Fibroblast of lung (primary cell): ENCODE data around the gene CA5A. TPM values are rescaled to one million over a fixed set of nuclear protein-coding genes. Genes with fewer than 3 reads are reported as not detected.
"Not testable (repeated sequence)": the region's sequence is repeated elsewhere in the genome, so short reads cannot be mapped to it uniquely, and the experiment has no call there.

Experiments
- DNase-seq, 2 donors: peaks; one replicate each; pipeline versions ENCODE4 v3.0.0 to v3.0.0-alpha.2; 2010; ENCODE audit warnings: low read depth in 2 of 2
- H2AFZ ChIP-seq: 2 replicates; pipeline ENCODE4 v1.5.1; 2012; ENCODE audit warnings: low read length, control low read depth, inconsistent platforms
- H3K27ac ChIP-seq: 2 replicates; pipeline ENCODE4 v1.5.1; 2011; ENCODE audit warnings: low read length, control low read depth; ENCODE audit not compliant: insufficient read depth
- H3K27me3 ChIP-seq: 2 replicates; pipeline ENCODE4 v1.5.1; 2011; ENCODE audit warnings: mild to moderate bottlenecking, low read length; ENCODE audit not compliant: control insufficient read depth, insufficient read depth
- H3K36me3 ChIP-seq: 2 replicates; pipeline ENCODE4 v1.5.1; 2011; ENCODE audit warnings: low read length; ENCODE audit not compliant: control insufficient read depth, insufficient read depth
- H3K4me1 ChIP-seq: 2 replicates; pipeline ENCODE4 v1.5.1; 2011; ENCODE audit warnings: low read length; ENCODE audit not compliant: control insufficient read depth, insufficient read depth; ENCODE audit errors: extremely low read depth
- H3K4me2 ChIP-seq: 2 replicates; pipeline ENCODE4 v1.5.1; 2011; ENCODE audit warnings: low read length, control low read depth; ENCODE audit not compliant: insufficient read depth; ENCODE audit errors: extremely low read depth
- H3K4me3 ChIP-seq, 4 experiments: fragments of 200-600 bp in 1 of 4; sonication (generic) in 1 of 4; replicated peaks in 1 of 4; 2 replicates each; pipeline ENCODE4 v1.5.1; 2011 to 2016; ENCODE audit warnings: low read length in 4 of 4, low read depth in 3 of 4, mild to moderate bottlenecking in 3 of 4, control low read depth in 2 of 4, inconsistent platforms in 1 of 4, mixed read lengths in 1 of 4; ENCODE audit not compliant: insufficient read depth in 1 of 4; ENCODE audit errors: control extremely low read depth in 1 of 4
- H3K79me2 ChIP-seq: 2 replicates; pipeline ENCODE4 v1.5.1; 2012; ENCODE audit warnings: mild to moderate bottlenecking, low read length, inconsistent platforms; ENCODE audit not compliant: control insufficient read depth, insufficient read depth
- H3K9ac ChIP-seq: 2 replicates; pipeline ENCODE4 v1.5.1; 2011; ENCODE audit warnings: mild to moderate bottlenecking, low read length, control low read depth; ENCODE audit not compliant: insufficient read depth
- H3K9me3 ChIP-seq: 2 replicates; pipeline ENCODE4 v1.5.1; 2012; ENCODE audit warnings: low read depth, low read length; ENCODE audit not compliant: control insufficient read depth, insufficient read depth
- H4K20me1 ChIP-seq: 2 replicates; pipeline ENCODE4 v1.5.1; 2011; ENCODE audit warnings: low read length; ENCODE audit not compliant: control insufficient read depth, insufficient read depth; ENCODE audit errors: extremely low read depth
- CTCF ChIP-seq, 2 donors: IDR thresholded peaks in 1 of 2; conservative IDR thresholded peaks in 1 of 2; 1 replicate in 1 of 2; 2 replicates in 1 of 2; pipeline ENCODE4 v1.5.1; 2011 to 2012; ENCODE audit warnings: low read length in 2 of 2, control low read depth in 1 of 2, inconsistent platforms in 1 of 2, low read depth in 1 of 2, mild to moderate bottlenecking in 1 of 2
- EZH2 ChIP-seq: IDR thresholded peaks from 2 replicates; pipeline ENCODE4 v1.5.1; 2012; ENCODE audit warnings: low read length, control low read depth, mild to moderate bottlenecking; ENCODE audit errors: missing control alignments
- polyA plus RNA-seq, 2 donors: library from polyadenylated mRNA; depleted of rRNA in 1 of 2; stranded (reverse) in 1 of 2; unstranded in 1 of 2; fragments of >200 nt; gene quantifications; 2 replicates each; pipeline ENCODE4 v1.2.1, GENCODE V29; 2011 to 2012; ENCODE audit warnings: missing spikeins in 1 of 2
- total RNA-seq: library from RNA; depleted of rRNA; stranded (reverse); fragments of >200 nt; gene quantifications from 2 replicates; pipeline ENCODE4 v1.2.1, GENCODE V29; 2014

Gene CA5A
- total and polyA plus RNA-seq, 2 donors (not counting 1 experiment from before 2014, with no cell fraction given) = not detected

DNA sequence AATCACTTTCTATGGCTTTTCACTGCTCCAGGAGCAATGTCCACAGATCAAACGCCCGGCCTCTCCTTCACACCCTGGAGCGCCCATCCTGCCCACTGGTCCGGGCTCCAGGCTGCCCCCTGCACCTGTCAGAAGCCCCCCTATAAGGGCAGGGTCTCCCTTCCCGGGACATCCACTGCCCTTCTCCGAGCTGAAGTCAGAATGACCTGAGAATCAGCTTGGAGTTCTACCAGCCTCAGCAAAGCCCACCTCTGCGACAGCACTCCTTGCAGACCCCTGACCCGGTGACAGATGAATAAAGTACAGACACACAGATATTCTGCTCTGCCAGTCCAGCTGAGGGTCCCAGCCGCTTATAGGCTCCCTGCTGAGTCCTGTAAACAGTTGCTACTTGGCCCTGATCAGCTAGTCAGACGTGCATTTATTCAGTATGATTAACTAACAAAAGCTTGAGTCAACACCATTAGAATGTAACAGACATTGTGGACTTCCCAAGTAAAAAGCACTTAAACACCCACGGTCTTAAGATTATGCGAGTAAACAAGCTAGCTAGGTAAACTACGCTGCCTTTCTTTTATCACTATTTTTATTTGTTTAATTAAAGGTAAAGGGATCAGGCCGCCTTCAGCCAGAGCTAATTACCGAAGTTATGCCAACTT, 71.9 kb downstream of the CA5A start:
- H3K79me2 ChIP-seq = peaks cover 2% of the 10 kb centered on the region
- no peaks in the 10 kb centered on the region for H3K27me3 ChIP-seq
- no peak overlapping the region for H3K27ac ChIP-seq
- H3K9me3 ChIP-seq = no peaks in the 10 kb centered on the region
- H3K4me3 ChIP-seq = peak overlapping the region in 1 of 4 experiments; percentile 21
- H3K4me1 ChIP-seq = no peaks in the 10 kb centered on the region
- no peak overlapping the region for H3K9ac ChIP-seq
- no peak overlapping the region for H2AFZ ChIP-seq
- DNase-seq = peak in 1 of 2 donors; percentile 77
- H3K36me3 ChIP-seq = no peaks in the 10 kb centered on the region
- no peaks in the 10 kb centered on the region for H4K20me1 ChIP-seq
- no peak overlapping the region for H3K4me2 ChIP-seq
- TF ChIP-seq EZH2 (no peak), CTCF (conservative IDR thresholded peaks at IDR 0.05 in 1 of 2, IDR thresholded peaks at IDR 0.05 in 1 of 2; ENCODE audit: low read depth in 1 of 2, low read length in 2 of 2) (no peak)

GRCh38 chr16:87863327-87863635, 73.0 kb downstream of the CA5A start:
- not testable (repeated sequence) for H3K4me2 ChIP-seq, H3K9ac ChIP-seq, H3K4me3 ChIP-seq, H3K4me1 ChIP-seq, H4K20me1 ChIP-seq, H3K9me3 ChIP-seq, H3K79me2 ChIP-seq, DNase-seq, H3K27ac ChIP-seq, H3K36me3 ChIP-seq, H2AFZ ChIP-seq, H3K27me3 ChIP-seq

- H3K4me1 ChIP-seq, H3K4me3 ChIP-seq, H3K27me3 ChIP-seq, DNase-seq, H3K4me2 ChIP-seq, H2AFZ ChIP-seq, H3K9me3 ChIP-seq, H3K36me3 ChIP-seq, H3K27ac ChIP-seq, H3K79me2 ChIP-seq, H4K20me1 ChIP-seq, H3K9ac ChIP-seq: not testable (repeated sequence)
Measured at GRCh38 chr16:87862597-87863326, 73.6 kb downstream of the CA5A start.

DNA sequence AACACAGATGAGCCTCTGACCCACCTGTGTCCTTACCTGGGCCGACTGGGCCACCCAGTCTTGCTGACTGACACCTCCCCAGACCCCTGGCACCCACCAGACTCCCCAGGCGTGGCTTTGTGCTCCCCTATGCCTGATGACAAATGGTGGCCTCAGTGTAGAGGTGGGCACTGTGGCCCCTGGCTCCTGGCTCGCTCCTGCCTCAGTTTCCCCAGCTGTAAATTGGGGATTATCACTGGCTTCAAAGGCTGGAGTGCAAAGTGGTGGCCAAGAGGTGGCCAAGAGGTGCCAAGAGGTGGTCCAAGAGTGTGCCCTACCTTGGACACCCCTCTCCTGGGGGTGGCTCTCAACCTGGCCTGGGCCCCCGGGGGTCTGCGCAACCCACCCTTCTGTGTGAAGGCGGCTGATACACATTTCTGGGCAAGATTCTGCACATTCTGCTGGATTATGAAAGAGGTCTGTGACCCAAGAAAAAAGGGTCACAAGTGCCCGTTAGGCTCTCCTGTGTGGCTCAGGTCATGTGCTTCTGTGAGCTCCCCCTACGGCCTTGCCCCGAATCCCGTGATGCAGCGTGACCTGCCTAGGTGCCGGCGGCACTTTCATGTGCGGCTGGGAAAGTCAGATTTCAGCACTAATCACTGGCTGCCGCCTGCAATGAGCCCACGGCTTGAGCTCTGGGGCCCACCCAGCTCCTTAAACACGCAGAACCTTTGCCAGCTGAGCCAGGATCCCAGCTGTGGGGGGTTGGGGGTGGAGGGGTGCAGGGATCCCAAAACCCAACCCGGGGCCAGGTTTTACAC, 74.8 kb downstream of the CA5A start:
- H3K36me3 ChIP-seq, H4K20me1 ChIP-seq, H3K4me2 ChIP-seq, H3K27me3 ChIP-seq, H3K9ac ChIP-seq, H2AFZ ChIP-seq, H3K79me2 ChIP-seq, H3K4me3 ChIP-seq, DNase-seq, H3K4me1 ChIP-seq, H3K27ac ChIP-seq, H3K9me3 ChIP-seq: not testable (repeated sequence)
